Testis (tissue), 2 donors: ENCODE data around the gene PPP2R5B.

Source experiments
- POLR2A ChIP-seq: fragments of 450-650 bp; IDR thresholded peaks from one replicate; pipeline ENCODE4 v1.6.1; 2017; ENCODE audit warnings: antibody characterized with exemption, mild to moderate bottlenecking, moderate library complexity
- TF ChIP-seq, protein P1 (sequence below), 3 experiments: fragments of 450-650 bp in 2 of 3; fragments of 200-600 bp in 1 of 3; sonication (generic) in 1 of 3; IDR thresholded peaks; one replicate each; pipeline ENCODE4 v1.5.1; 2016 to 2019; ENCODE audit warnings: antibody characterized with exemption in 3 of 3, mild to moderate bottlenecking in 2 of 3, moderate library complexity in 1 of 3

- TF ChIP-seq, protein P1, sequence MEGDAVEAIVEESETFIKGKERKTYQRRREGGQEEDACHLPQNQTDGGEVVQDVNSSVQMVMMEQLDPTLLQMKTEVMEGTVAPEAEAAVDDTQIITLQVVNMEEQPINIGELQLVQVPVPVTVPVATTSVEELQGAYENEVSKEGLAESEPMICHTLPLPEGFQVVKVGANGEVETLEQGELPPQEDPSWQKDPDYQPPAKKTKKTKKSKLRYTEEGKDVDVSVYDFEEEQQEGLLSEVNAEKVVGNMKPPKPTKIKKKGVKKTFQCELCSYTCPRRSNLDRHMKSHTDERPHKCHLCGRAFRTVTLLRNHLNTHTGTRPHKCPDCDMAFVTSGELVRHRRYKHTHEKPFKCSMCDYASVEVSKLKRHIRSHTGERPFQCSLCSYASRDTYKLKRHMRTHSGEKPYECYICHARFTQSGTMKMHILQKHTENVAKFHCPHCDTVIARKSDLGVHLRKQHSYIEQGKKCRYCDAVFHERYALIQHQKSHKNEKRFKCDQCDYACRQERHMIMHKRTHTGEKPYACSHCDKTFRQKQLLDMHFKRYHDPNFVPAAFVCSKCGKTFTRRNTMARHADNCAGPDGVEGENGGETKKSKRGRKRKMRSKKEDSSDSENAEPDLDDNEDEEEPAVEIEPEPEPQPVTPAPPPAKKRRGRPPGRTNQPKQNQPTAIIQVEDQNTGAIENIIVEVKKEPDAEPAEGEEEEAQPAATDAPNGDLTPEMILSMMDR (IDR thresholded peaks at IDR 0.05), result no peak
- TF ChIP-seq POLR2A, result no peak
Measured at GRCh38 chr11:64902102-64902900, 22.2 kb upstream of the PPP2R5B start.
